Natural killer cell (primary cell): ENCODE data around the gene MECP2. TPM values are rescaled to one million over a fixed set of nuclear protein-coding genes. Genes with fewer than 3 reads are reported as not detected.

Source experiments
- ATAC-seq, 3 donors: fragments of 150-1000 bp in 2 of 3; fragments of 200-7000 bp in 1 of 3; cut with Tn5 transposase; 1 replicate in 1 of 3; 2 replicates in 2 of 3; pipeline ENCODE4 v1.10.0; 2021; ENCODE audit warnings: mild to moderate bottlenecking in 2 of 3, moderate library complexity in 2 of 3
- DNase-seq, 2 donors: peaks; one replicate each; pipeline versions ENCODE4 v3.0.0 to v3.0.0-alpha.2; 2013 to 2021; ENCODE audit warnings: mixed read lengths in 1 of 2
- H3K27ac ChIP-seq: one replicate; pipeline ENCODE4 v1.5.1; 2013; ENCODE audit warnings: mild to moderate bottlenecking, low read length
- H3K27me3 ChIP-seq: one replicate; pipeline ENCODE4 v1.6.1; 2013; ENCODE audit warnings: low read length; ENCODE audit not compliant: control insufficient read depth, insufficient read depth
- H3K36me3 ChIP-seq: one replicate; pipeline ENCODE4 v1.6.1; 2013; ENCODE audit warnings: low read length; ENCODE audit not compliant: control insufficient read depth, insufficient read depth
- H3K4me1 ChIP-seq: one replicate; pipeline ENCODE4 v1.6.1; 2013; ENCODE audit warnings: low read length; ENCODE audit not compliant: control insufficient read depth, insufficient read depth
- H3K4me3 ChIP-seq: one replicate; pipeline ENCODE4 v1.5.1; 2013; ENCODE audit warnings: low read length
- H3K9me3 ChIP-seq: one replicate; pipeline ENCODE4 v1.6.1; 2013; ENCODE audit warnings: low read length; ENCODE audit not compliant: control insufficient read depth, insufficient read depth
- H3K27ac Mint-ChIP-seq, 2 donors: one replicate each; pipeline ENCODE4 v1.8.0; 2022; ENCODE audit warnings: mild to moderate bottlenecking in 2 of 2, mixed read lengths in 2 of 2, moderate library complexity in 1 of 2
- H3K27me3 Mint-ChIP-seq, 2 donors: one replicate each; pipeline ENCODE4 v1.8.0; 2022; ENCODE audit warnings: low read depth in 2 of 2, mixed read lengths in 2 of 2
- H3K36me3 Mint-ChIP-seq: one replicate; pipeline ENCODE4 v1.8.0; 2022; ENCODE audit warnings: mixed read lengths
- H3K4me1 Mint-ChIP-seq, 2 donors: one replicate each; pipeline ENCODE4 v1.8.0; 2022; ENCODE audit warnings: mixed read lengths in 2 of 2
- H3K4me3 Mint-ChIP-seq: one replicate; pipeline ENCODE4 v1.8.0; 2022; ENCODE audit warnings: mild to moderate bottlenecking, moderate library complexity, mixed read lengths
- H3K9me3 Mint-ChIP-seq, 2 donors: one replicate each; pipeline ENCODE4 v1.8.0; 2022; ENCODE audit warnings: mixed read lengths in 2 of 2
- CTCF ChIP-seq: fragments of 200-600 bp; IDR thresholded peaks from one replicate; pipeline ENCODE4 v1.8.0; 2022; ENCODE audit warnings: antibody characterized with exemption
- WGBS: methylation state at CpG from one replicate; pipeline ENCODE4 v1.1.7; 2013; ENCODE audit warnings: missing lambda C conversion rate; ENCODE audit not compliant: insufficient coverage; 5-methylcytosine and 5-hydroxymethylcytosine counted together
- intact Hi-C: fragments of 100-400 bp; cut with micrococcal nuclease; formaldehyde crosslinking; loops from one replicate; pipeline ENCODE4 v1.14.2; 2022
- total RNA-seq, 4 donors: library from RNA; stranded (reverse); fragments of 120-200 nt in 1 of 4; gene quantifications; one replicate each; pipeline versions ENCODE4 v1.2.3 to v1.2.4, GENCODE V29; 2013 to 2022

MECP2 gene
- total RNA-seq, 3 donors from 2014 or later (not counting 1 experiment from before 2014, with no cell fraction given) = 177 to 198 (median 182) TPM

DNA sequence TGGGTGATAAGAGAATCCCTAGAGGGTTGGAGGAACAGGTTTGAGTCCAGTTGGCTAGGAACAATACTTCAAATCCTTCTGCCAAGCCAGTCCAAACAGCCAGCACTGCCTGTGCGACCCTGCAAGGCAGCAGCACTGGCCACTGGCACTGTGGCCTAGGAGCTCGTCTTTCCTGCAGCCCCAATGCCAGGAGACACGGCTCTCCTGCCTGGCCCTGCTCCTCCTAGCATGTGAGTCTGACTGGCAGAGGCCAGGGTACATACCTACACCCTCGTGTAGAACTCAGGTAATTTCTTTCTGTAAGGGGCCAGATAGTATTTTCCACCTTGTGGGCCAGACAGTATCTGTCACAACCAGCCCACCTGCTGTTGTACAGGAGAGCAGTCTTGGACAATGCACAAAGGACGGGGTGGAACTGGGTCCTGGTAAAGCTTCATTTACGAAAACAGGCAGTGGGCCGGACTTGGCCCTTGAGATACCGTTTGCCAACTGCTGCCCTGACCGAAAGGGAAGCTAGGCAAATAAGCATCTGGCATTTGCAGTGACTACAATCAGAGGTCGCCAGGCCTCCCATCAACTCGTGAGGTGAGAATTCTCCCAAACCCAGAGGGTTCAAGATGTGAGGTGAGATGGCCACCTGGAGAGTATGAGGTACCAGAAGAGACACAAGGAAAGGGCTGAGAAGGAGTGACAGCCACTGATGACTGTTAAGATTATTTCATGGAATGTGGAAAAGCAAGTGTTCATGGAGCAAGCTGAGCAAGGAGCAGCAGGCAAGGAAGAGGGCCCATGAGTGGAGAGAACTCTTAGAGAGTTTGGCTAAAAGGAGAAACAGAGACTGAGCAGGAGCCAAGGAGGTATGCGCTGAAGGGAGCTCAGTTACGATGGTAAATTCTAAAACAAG, 48.1 kb downstream of the MECP2 start:
- 93% methylated on average over 13 of the region's 13 CpGs for whole genome bisulfite sequencing
- Histone ChIP-seq H3K9me3 (no peaks in the 10 kb centered on the region), H3K27ac (no peak overlapping the region), H3K4me3 (no peak overlapping the region), H3K36me3 (peaks cover 26% of the 10 kb centered on the region), H3K27me3 (no peaks in the 10 kb centered on the region), H3K4me1 (peaks cover 11% of the 10 kb centered on the region)
- no peak for ATAC-seq
- no peak for TF ChIP-seq CTCF
- H3K4me3 Mint-ChIP-seq = no peak overlapping the region
- no peak for DNase-seq
- H3K4me1 Mint-ChIP-seq = peaks cover 26 to 45% of the 10 kb centered on the region in 2 donors
- H3K27ac Mint-ChIP-seq = peak overlapping the region in 1 of 2 donors; percentile 78
- intact Hi-C loops = no loop called here
- H3K36me3 Mint-ChIP-seq = no peaks in the 10 kb centered on the region
- no peaks in the 10 kb centered on the region for H3K9me3 Mint-ChIP-seq
- no peaks in the 10 kb centered on the region for H3K27me3 Mint-ChIP-seq

- intact Hi-C loops = no loop called here
- WGBS = over 99% methylated on average over 11 of the region's 11 CpGs
- Histone ChIP-seq H3K36me3 (peaks cover 24% of the 10 kb centered on the region), H3K4me1 (peaks cover 11% of the 10 kb centered on the region), H3K4me3 (no peak overlapping the region), H3K9me3 (no peaks in the 10 kb centered on the region), H3K27me3 (no peaks in the 10 kb centered on the region), H3K27ac (no peak overlapping the region)
- DNase-seq (no peak), ATAC-seq (no peak)
- no peaks in the 10 kb centered on the region for H3K9me3 Mint-ChIP-seq
- peak overlapping the region in 1 of 2 donors; percentile 68 for H3K27ac Mint-ChIP-seq
- no peaks in the 10 kb centered on the region for H3K36me3 Mint-ChIP-seq
- H3K27me3 Mint-ChIP-seq = no peaks in the 10 kb centered on the region
- TF ChIP-seq CTCF = no peak
- no peak overlapping the region for H3K4me3 Mint-ChIP-seq
- peaks cover 26 to 45% of the 10 kb centered on the region in 2 donors for H3K4me1 Mint-ChIP-seq
Observed at GRCh38 chrX:154048398-154048797, 49.1 kb downstream of the MECP2 start.

- no peak overlapping the region for H3K4me3 Mint-ChIP-seq
- peak overlapping the region; percentile 11 to 68 for H3K27ac Mint-ChIP-seq
- no peak for TF ChIP-seq CTCF
- Histone ChIP-seq H3K36me3 (peaks cover 21% of the 10 kb centered on the region), H3K27me3 (no peaks in the 10 kb centered on the region), H3K4me3 (no peak overlapping the region), H3K27ac (no peak overlapping the region), H3K9me3 (no peaks in the 10 kb centered on the region), H3K4me1 (peaks cover 11% of the 10 kb centered on the region)
- H3K9me3 Mint-ChIP-seq = no peaks in the 10 kb centered on the region
- H3K36me3 Mint-ChIP-seq = no peaks in the 10 kb centered on the region
- ATAC-seq (no peak), DNase-seq (no peak)
- H3K27me3 Mint-ChIP-seq = no peaks in the 10 kb centered on the region
- H3K4me1 Mint-ChIP-seq = peaks cover 26 to 45% of the 10 kb centered on the region in 2 donors
- intact Hi-C loops = no loop called here
- 95% methylated on average over 4 of the region's 4 CpGs for WGBS
Observed at GRCh38 chrX:154046940-154047610, 50.4 kb downstream of the MECP2 start.
